Peyer's patch (tissue), 4 donors: ENCODE measurements around the gene SPNS1. TPM values are rescaled to one million over a fixed set of nuclear protein-coding genes. Genes with fewer than 3 reads are reported as not detected.
A peak's percentile ranks its signal among the peaks of the same experiment; 100 is the strongest.

Experiments
- DNase-seq, 3 donors: peaks; one replicate each; pipeline ENCODE4 v3.0.0-alpha.2; 2017 to 2019
- H3K27ac ChIP-seq, 4 donors: fragments of 200-600 bp; sonication (generic); one replicate each; pipeline ENCODE4 v1.5.1; 2016 to 2019
- H3K27me3 ChIP-seq, 2 donors: fragments of 200-600 bp; sonication (generic); one replicate each; pipeline ENCODE4 v1.5.1; 2019
- H3K36me3 ChIP-seq, 3 donors: fragments of 200-600 bp; sonication (generic); one replicate each; pipeline ENCODE4 v1.5.1; 2016 to 2019
- H3K4me1 ChIP-seq, 4 donors: fragments of 200-600 bp; sonication (generic); one replicate each; pipeline ENCODE4 v1.5.1; 2016 to 2019
- H3K4me3 ChIP-seq, 4 donors: fragments of 200-600 bp; sonication (generic); 1 replicate in 3 of 4; 2 replicates in 1 of 4; pipeline ENCODE4 v1.5.1; 2016 to 2019; ENCODE audit warnings: mild to moderate bottlenecking in 1 of 4
- H3K9me3 ChIP-seq, 4 donors: fragments of 200-600 bp; sonication (generic); one replicate each; pipeline ENCODE4 v1.5.1; 2016 to 2019; ENCODE audit warnings: mild to moderate bottlenecking in 1 of 4
- POLR2A ChIP-seq, 2 donors: fragments of 450-650 bp; IDR thresholded peaks; one replicate each; pipeline ENCODE4 v1.5.1; 2017; ENCODE audit warnings: antibody characterized with exemption in 2 of 2, mild to moderate bottlenecking in 2 of 2, moderate library complexity in 2 of 2
- total RNA-seq, 4 donors: library from RNA; depleted of rRNA; stranded (reverse); fragments of >200 nt; gene quantifications; one replicate each; pipeline ENCODE4 v1.1.0, GENCODE V29; 2016
- TF ChIP-seq, protein P1 (sequence below), 6 experiments: fragments of 450-650 bp in 4 of 6; fragments of 200-600 bp in 2 of 6; sonication (generic) in 1 of 6; IDR thresholded peaks; one replicate each; pipeline ENCODE4 v1.5.1; 2017 to 2019; ENCODE audit warnings: antibody characterized with exemption in 6 of 6, mild to moderate bottlenecking in 3 of 6, moderate library complexity in 1 of 6

SPNS1 gene
- total RNA-seq, 4 donors from 2014 or later = 30.5 to 49.7 (median 36.3) TPM

DNA sequence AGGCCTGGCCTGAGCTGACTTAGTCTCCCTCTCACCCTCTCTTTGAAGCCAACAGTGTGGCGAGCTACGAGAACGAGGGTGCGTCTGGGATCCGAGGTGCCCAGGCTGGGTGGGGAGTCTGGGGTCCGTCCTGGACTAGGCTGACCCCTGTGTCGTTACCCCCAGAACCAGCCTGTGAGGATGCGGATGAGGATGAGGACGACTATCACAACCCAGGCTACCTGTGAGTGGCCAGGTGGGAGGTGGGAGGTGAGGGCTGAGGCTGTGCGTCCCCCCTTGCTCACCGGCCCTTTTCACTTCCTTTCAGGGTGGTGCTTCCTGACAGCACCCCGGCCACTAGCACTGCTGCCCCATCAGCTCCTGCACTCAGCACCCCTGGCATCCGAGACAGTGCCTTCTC lies 11.9 kb downstream of the SPNS1 start:
- no peak for DNase-seq
- Histone ChIP-seq H3K9me3 (no peaks in the 10 kb centered on the region), H3K36me3 (peaks cover 0 to 55% (median 0%) of the 10 kb centered on the region in 3 donors), H3K4me1 (peaks cover 0 to 10% (median 5%) of the 10 kb centered on the region in 4 donors), H3K27ac (peak overlapping the region in 3 of 4 donors; percentile 62 to 80 (median 79)), H3K27me3 (no peaks in the 10 kb centered on the region), H3K4me3 (peak overlapping the region in 3 of 4 donors; percentile 43 to 50 (median 48))
- TF ChIP-seq, protein P1, sequence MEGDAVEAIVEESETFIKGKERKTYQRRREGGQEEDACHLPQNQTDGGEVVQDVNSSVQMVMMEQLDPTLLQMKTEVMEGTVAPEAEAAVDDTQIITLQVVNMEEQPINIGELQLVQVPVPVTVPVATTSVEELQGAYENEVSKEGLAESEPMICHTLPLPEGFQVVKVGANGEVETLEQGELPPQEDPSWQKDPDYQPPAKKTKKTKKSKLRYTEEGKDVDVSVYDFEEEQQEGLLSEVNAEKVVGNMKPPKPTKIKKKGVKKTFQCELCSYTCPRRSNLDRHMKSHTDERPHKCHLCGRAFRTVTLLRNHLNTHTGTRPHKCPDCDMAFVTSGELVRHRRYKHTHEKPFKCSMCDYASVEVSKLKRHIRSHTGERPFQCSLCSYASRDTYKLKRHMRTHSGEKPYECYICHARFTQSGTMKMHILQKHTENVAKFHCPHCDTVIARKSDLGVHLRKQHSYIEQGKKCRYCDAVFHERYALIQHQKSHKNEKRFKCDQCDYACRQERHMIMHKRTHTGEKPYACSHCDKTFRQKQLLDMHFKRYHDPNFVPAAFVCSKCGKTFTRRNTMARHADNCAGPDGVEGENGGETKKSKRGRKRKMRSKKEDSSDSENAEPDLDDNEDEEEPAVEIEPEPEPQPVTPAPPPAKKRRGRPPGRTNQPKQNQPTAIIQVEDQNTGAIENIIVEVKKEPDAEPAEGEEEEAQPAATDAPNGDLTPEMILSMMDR (IDR thresholded peaks at IDR 0.05) = no peak
- TF ChIP-seq POLR2A (IDR thresholded peaks at IDR 0.05) = no peak

GRCh38 chr16:28987170-28987853 lies 12.7 kb downstream of the SPNS1 start:
- Histone ChIP-seq H3K27me3 (no peaks in the 10 kb centered on the region), H3K4me3 (peak overlapping the region in 2 of 4 donors; percentile 48 to 50), H3K4me1 (peaks cover 0 to 10% (median 5%) of the 10 kb centered on the region in 4 donors), H3K9me3 (no peaks in the 10 kb centered on the region), H3K27ac (peak overlapping the region in 1 of 4 donors; percentile 55), H3K36me3 (peaks cover 0 to 47% (median 0%) of the 10 kb centered on the region in 3 donors)
- no peak for DNase-seq
- TF ChIP-seq, protein P1 (IDR thresholded peaks at IDR 0.05) = no peak
- TF ChIP-seq POLR2A (IDR thresholded peaks at IDR 0.05) = no peak

DNA sequence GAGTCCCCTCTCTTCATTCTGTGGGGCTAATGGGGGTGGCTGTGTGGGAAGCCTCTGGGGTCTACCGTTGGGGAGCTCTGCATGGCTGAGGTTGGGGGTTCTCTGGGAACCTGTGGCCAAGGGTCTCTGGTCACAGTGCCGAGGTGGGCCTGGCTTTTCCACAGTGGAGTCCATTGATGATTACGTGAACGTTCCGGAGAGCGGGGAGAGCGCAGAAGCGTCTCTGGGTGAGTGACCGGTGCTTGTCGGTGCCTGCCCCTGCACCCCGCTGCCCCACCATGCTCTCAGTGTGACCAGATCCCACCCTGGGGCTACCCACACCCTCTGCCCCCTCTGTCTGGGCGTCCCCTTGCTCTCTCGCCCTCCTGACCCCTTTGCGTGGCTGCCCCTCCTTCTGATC lies 14.8 kb downstream of the SPNS1 start:
- TF ChIP-seq, protein P1 (IDR thresholded peaks at IDR 0.05) = no peak
- TF ChIP-seq POLR2A (IDR thresholded peaks at IDR 0.05) = no peak
- no peaks in the 10 kb centered on the region for H3K27me3 ChIP-seq
- no peaks in the 10 kb centered on the region for H3K9me3 ChIP-seq
- peaks cover 0 to 26% (median 0%) of the 10 kb centered on the region in 3 donors for H3K36me3 ChIP-seq
- H3K27ac ChIP-seq = peak overlapping the region in 1 of 4 donors; percentile 5
- peaks cover 0 to 10% (median 2%) of the 10 kb centered on the region in 4 donors for H3K4me1 ChIP-seq
- no peak overlapping the region for H3K4me3 ChIP-seq
- no peak for DNase-seq

DNA sequence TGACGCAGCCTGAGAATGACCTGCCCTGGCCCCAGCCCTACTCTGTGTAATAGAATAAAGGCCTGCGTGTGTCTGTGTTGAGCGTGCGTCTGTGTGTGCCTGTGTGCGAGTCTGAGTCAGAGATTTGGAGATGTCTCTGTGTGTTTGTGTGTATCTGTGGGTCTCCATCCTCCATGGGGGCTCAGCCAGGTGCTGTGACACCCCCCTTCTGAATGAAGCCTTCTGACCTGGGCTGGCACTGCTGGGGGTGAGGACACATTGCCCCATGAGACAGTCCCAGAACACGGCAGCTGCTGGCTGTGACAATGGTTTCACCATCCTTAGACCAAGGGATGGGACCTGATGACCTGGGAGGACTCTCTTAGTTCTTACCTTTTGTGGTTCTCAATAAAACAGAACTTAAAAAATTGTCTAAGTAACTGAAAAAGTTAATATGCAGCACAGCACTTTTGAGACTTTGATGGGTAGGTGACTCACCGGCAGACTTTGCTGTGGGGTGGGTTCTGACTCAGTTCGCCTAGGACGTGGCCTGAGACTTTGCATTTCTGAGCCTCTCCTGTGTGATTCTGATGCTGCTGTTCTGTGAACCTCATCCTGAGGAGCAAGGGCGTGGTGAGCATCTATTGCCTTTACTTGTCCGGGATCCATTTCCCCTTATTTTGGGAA lies 15.9 kb downstream of the SPNS1 start:
- peaks cover 0 to 25% (median 0%) of the 10 kb centered on the region in 3 donors for H3K36me3 ChIP-seq
- H3K27ac ChIP-seq = no peak overlapping the region
- no peaks in the 10 kb centered on the region for H3K9me3 ChIP-seq
- no peak for DNase-seq
- TF ChIP-seq, protein P1 (IDR thresholded peaks at IDR 0.05) = no peak
- no peak for TF ChIP-seq POLR2A (IDR thresholded peaks at IDR 0.05)
- no peak overlapping the region for H3K4me3 ChIP-seq
- H3K4me1 ChIP-seq = no peaks in the 10 kb centered on the region
- H3K27me3 ChIP-seq = no peaks in the 10 kb centered on the region

- Histone ChIP-seq H3K9me3 (no peaks in the 10 kb centered on the region), H3K27ac (no peak overlapping the region), H3K4me3 (no peak overlapping the region), H3K27me3 (no peaks in the 10 kb centered on the region), H3K4me1 (no peaks in the 10 kb centered on the region), H3K36me3 (peaks cover 0 to 16% (median 0%) of the 10 kb centered on the region in 3 donors)
- DNase-seq = no peak
- TF ChIP-seq POLR2A (IDR thresholded peaks at IDR 0.05) = no peak
- TF ChIP-seq, protein P1 (IDR thresholded peaks at IDR 0.05) = no peak
These were observed 17.1 kb downstream of the SPNS1 start for GRCh38 chr16:28991687-28992086.
